GM20431 (cell line): ENCODE data around the gene TP73.

ENCODE experiments used
- in situ Hi-C: fragments of 300-500 bp; cut with MseI, MboI; formaldehyde crosslinking; loops from one replicate; pipeline ENCODE4 v1.15.0; 2020; ENCODE audit warnings: low sequenced_read_pairs; ENCODE audit not compliant: unreplicated experiment

The TP73 gene

DNA sequence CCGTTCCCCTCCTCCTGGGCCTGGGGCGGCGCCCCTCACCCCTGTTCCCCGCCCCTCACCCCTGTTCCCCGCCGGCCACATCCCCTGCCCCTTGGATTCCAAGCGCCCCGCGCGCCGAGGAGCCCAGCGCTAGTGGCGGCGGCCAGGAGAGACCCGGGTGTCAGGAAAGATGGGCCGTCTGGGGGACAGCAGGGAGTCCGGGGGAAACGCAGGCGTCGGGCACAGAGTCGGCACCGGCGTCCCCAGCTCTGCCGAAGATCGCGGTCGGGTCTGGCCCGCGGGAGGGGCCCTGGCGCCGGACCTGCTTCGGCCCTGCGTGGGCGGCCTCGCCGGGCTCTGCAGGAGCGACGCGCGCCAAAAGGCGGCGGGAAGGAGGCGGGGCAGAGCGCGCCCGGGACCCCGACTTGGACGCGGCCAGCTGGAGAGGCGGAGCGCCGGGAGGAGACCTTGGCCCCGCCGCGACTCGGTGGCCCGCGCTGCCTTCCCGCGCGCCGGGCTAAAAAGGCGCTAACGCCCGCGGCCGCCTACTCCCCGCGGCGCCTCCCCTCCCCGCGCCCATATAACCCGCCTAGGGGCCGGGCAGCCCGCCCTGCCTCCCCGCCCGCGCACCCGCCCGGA, at the start of gene TP73:
TSS of gene TP73 (plus strand) at position 587 of the 618 bp plus-strand sequence. CDS start 29,850 bp downstream, outside the sequence.
- in situ Hi-C loops, result no loop called here

DNA sequence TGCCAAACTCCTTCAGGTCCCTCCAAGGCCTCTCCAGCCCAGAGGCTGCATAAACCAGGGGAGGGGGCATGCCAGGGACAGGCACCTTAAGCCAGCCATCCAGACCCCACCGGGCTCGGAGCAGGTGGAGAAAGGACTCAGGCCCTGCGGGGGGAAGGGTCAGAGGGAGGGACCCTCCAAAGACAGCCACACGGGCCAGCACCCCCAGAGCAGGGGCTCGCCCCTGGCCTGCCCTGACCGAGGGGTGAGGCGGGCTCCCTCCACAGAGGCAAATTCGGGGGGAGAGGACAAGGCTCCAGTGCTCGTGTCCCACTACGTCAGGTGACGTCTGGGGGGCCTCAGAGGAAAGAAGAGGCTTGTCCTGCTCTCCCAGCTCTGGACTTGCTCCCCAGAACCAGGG, 49.2 kb upstream of the TP73 start:
- in situ Hi-C loops, result no loop called here

- in situ Hi-C loops, result no loop called here
These were observed 48.5 kb upstream of the TP73 start for GRCh38 chr1:3603571-3604467.

DNA sequence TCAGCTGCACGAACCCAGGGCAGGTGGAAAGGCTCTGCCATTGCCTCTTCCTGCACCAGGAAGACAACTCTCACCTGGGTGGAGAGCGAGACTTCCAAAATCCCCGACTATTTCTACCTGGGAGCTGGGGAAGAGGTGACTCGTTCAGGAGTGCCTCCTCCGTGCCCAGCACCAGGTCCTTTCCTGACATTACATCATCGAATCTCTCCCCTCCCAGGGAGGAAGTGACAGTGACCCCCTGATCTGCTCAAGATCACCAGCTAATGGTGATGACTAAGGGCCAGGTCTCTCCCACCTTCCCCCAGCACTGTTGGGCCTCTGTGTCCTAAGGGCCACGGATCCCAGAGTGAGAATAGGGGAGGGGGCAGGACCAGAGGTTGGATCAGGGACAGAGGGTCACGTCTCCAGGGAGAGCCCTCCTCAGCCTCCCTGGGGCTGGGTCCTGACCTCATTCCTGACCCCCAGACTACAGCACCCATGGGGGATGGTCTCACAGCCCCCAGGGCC, 47.8 kb upstream of the TP73 start:
- in situ Hi-C loops, result no loop called here

DNA sequence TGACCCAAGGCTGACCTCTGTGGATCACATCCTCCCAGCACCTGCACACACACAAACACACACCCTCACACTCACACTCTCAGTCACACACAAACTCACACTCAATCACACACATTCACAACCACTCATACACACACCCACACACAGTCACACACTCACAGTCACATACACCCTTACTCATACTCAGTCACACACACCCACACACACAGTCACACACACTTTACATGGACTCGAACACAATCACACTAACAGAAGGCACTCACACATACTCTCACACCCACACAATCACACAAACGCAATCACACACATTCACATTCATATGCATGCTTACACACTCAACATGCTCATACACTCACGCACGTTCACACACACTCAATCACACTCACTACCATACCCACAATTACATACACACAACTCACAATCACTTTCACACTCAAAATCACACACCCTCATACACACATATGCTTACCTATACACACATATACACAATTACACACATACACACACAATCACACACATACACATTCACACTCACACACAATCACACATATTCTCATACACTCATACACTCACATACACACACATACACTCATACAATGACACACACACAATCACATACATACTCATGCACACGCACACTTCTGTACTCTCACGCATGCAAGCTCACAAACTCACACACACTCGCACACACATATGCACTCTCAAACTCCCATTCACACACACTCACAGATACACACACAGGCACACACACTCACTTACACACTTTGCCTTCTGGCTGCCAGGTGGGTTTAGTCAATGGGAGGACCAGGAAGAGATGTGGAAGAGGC, 47.1 kb upstream of the TP73 start:
- in situ Hi-C loops, result no loop called here

DNA sequence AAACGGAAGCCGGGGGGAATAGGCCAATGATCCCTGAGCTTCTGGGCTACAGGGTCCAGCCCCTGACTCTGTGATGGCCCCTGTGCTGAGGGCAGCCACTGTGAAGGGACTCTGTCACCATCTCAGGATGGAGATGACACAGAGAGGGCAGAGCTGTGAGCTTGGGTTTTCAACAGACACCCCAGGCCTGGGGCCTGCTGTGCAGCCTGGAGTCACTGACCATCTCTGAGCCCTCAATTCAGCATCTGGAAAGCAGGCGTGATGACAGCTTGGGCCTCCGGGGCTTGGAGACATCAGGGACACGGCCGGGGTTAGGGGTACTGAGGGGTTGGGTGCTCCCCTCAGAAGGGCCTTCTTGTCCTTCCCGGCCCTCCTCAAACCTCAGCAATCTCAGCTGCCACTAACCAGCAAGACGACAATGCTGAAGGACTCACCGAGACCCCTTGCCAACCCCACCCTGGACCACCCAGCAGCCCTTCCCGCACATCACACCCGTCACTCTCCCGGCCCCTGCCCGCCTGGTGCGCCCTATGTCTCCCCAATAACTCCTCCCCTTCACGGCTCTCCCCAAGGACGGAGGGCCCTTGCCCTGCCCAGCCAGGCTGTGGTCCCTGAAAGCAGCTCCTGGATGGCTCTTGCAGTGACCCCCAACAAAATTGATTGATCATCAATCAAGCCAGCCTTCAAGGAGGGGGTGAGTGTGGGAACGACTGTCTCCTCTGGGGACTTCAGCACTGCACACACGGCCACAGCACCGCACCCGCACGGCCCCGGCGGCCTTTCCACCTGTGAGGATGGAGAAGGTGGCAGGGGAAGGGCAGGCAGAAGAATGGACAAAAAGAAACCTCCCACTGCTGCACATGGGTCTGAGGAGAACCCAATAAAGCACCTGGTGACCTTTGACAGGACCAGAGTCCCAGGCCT, 45.3 kb upstream of the TP73 start:
- in situ Hi-C loops, result no loop called here

GRCh38 chr1:3607703-3608065, 44.6 kb upstream of the TP73 start:
- in situ Hi-C loops, result no loop called here

DNA sequence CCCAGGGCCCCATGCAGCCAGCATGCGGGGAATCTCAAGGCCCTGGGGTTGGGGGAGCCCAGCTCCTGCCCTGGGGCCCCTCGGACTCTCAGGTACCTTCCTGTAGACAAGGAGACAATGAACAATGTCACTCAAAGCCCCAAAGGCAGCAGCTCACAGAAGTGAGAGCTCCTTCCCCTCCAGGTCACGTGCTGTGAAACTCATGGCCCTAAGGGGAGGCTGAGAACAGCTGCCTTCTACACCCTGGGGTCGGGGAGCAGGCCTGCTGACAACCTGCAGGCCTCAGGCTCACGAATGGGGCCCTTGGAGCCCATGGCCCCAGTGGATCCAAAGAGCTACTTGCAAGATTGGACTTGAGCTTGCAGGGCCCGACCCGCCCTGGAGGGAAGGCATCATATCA, 44.2 kb upstream of the TP73 start:
- in situ Hi-C loops, result no loop called here

DNA sequence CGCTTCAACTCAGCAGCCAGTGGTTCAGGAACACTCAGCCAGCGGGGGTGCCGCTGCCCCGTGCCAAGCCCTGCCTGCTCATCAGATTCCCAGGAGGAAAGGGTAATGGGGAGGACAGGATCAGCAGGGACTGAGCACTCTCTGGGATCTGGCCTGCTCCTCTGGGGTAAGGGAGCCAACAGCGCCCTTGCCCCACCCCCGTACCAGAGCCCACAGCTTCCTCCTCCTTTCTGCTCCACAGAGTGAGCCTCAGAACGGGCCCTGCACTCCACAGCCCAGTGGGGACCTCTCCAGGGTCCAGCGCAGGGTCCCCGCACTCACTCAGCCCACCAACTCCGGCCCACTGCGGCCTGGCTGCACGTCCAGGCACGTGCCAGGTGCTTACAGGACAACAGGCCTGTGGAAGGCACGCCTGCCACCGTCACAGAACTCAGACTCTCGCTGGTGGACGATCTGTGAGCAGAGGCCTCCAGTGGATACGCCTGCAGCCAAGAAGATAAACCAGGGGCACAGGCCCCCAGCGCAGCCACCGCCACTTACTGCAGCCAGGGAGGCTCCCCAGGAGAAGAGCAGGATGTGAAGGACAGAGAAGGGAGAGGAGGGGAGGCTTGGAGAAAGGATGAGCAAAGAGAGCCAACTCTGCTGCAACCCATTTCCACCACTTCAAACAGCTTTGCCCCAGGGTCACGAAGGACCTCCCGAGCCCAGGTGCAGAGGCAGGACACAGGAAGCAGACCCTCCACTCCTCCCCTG, 43.1 kb upstream of the TP73 start:
- in situ Hi-C loops, result no loop called here

DNA sequence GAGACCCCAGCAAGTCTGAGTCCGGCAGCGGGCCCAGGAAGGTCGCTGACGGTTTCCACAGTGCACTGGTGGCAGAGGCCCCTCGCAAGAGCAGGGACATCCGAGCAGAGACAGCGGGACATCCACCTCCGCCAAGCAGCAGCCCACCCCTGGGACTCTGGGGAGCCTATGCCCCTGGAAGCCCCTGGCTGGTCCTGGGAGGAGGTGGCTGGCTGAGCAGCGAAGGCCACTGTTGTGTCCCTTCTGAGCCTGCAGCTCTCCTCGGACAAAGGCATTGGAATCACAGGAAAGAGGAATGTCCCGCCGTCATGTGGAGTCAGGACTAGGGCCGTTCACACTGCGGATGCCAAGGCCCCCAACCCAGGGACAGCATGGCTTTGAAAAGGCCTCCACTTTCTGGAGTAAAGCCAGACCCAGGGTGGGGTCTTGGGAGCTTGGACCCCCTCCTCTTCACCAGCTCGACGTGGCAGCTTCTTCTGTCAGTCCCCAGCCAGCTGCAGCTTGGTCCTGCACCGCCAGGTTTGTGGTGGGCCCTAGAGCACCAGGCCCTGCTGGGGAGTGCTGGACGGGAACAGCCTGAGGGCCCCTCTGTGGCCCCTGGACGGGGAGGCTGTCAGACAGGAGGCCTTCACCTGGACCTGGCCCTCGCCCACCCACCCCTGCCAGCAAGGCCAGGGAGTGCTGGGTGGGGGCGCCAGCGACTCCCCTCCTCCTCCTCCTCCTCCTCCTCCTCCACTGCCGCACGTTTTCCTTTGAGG, 42.4 kb upstream of the TP73 start:
- in situ Hi-C loops, result no loop called here

DNA sequence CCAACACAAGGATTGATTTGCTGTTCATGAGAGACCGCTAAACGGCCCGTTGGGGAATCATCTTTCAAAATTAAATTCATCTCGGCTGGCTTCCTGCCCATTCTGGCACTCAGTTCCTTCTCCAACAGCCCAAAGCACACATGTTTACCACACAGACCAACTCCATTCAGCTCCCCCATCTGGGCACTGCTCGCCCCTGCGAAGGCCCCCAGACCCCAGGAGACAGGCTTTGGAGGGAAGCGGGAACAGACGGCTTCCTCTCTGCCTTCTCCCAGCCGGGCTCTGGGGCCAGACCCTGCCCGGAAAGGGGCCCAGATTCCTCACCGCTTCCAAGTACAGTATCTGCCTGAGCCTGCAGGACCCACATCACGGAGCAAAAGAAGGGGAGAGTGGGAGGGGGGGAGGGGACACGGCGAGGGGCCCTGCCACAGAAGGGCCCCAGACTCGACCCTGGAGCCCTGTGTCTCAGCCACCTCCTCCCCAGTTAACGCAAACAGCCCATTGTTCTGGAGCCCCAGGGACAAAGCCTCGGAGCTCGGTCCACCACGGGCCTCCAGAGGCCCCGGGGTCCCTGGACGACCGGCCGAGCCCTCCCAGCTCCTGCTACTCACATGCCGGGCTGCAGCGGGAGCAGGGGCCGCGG, 41.7 kb upstream of the TP73 start:
- in situ Hi-C loops, result no loop called here

DNA sequence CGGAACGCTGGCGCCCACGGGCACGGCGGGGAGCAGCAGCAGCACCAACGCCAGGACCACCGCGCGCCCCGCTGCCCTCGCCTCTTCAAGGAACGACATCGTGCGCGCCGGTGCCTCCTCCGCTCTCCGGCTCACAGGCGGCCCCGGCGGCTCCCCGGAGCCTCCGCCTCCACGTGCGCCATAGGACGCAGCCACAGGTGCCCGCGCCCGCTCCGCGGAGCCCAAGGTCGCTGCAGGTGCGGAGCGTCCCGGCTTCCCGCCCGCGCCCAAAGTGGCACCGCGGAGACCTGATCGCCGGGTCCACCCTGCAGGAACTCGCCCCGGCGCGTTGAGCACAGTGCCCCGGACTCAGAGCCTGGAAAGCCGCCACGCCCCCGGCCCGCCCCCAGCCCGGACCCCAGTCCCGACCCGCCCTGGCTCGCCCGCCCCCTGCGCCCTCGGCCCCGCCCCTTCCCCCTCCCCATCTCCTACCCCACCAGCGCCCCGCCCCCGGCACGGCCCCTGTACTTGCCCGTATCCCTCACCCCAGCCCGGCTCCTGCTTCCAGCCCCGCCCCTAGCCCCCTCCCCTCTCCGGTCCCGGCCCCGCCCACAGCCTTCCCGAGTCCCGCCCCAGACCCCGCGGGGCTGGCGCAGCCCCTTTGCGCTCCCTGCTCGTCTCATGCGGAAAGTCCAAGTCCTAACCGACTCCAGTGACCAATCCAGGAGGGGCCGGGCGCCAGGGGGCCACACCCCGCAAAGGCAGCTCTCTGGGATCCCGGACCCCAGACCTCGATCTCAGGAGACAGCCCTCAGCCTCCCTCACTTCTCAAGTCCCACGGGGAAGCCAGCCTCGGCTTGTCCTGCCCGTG, 40.9 kb upstream of the TP73 start, which contains the start of gene MEGF6:
TSS of gene MEGF6 (minus strand) at position 339 of the 850 bp plus-strand sequence. CDS start at position 99, 240 bp downstream.
- in situ Hi-C loops, result no loop called here

DNA sequence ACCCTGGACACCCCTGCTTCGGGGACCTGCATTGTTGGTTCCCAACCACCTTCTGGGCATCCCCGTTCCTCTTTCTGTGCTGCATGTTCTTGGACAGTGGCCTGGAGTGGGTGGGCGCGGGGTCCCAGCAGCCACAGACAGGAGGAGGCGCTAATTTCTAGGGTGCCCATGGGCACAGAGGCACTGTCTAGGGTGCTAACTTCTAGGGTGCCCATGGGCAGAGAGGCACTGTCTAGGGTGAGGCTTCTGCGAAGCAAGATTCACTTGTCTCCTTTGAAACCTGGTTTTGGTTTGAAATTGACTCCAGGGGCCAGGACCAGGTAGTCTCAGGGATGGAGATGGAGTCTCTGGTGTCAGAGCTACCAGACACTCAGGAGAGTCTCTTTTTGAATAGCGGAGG, 40.2 kb upstream of the TP73 start:
- in situ Hi-C loops, result no loop called here

DNA sequence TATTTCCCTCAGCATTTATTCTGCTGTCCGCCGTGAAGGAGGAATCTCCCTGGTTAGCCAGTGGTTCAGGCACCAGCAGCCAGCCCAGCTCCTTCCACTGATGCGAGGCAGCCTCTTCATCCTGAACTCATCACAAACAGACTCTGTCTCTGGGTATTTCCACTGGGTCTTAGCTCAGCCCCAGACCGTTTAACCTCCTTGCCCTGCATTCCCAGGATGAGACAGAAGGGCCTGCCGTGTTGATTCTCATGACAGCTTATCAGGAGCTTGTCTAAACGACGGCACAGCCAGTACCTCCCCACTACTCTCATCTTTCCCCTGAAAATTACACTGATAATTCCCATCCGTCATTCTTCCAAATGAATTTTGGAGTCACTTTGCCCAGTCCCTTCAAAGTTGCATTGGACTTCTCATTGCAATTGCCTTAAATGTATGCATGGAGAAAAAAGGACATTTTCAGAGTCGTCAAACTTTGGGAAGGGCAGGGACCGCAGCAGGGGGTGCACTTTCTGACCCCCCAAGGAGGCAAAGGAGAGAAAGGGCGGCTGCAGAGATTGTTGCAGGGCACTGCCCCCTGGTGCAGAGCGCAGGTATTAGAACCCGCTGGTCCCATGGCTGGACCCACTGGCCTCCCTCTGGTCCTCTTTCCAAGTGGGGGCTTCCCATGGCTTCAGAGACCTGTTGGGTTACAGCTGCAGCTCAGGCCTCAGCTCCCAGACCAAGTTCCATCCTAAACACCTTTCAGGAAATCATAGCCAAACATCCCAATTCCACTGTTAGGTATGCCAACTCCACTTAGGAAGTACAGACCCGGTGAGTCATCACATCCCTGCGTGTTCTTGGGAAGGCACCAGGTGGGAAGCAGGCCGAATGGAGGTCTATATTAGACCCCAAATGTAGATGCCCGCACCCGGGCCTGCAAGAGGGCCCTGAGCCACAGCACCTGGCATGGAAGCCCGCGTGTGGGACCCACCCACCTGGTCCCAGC, 37.3 kb upstream of the TP73 start:
- in situ Hi-C loops, result loop anchor here (5.0 kb wide), 1 partner anchor 48 kb away; no protein-coding TSS in a partner anchor

- in situ Hi-C loops, result loop anchor here (5.0 kb wide), 1 partner anchor 50 kb away; no protein-coding TSS in a partner anchor
These were observed 35.5 kb upstream of the TP73 start for GRCh38 chr1:3616861-3617260.
